GDM1 (cell line): ENCODE measurements around the gene EDN2.

Source experiments
- DNase-seq: peaks from one replicate; lab custom pipeline; 2025; lab: John Stamatoyannopoulos, UW

Gene EDN2

GRCh38 chr1:41517062-41517438 lies 32.6 kb upstream of the EDN2 start:
- DNase-seq, result no peak

GRCh38 chr1:41516168-41517061 lies 31.9 kb upstream of the EDN2 start:
- no peak for DNase-seq

- no peak for DNase-seq
These were observed 31.3 kb upstream of the EDN2 start for GRCh38 chr1:41515778-41516167.

GRCh38 chr1:41515131-41515678 lies 30.7 kb upstream of the EDN2 start:
- DNase-seq, result no peak

GRCh38 chr1:41514381-41514780 lies 29.9 kb upstream of the EDN2 start:
- no peak for DNase-seq

GRCh38 chr1:41513383-41513735 lies 28.9 kb upstream of the EDN2 start:
- DNase-seq, result no peak

- DNase-seq, result no peak
These were observed 28.4 kb upstream of the EDN2 start for GRCh38 chr1:41512701-41513382.

GRCh38 chr1:41511239-41511540 lies 26.7 kb upstream of the EDN2 start:
- no peak for DNase-seq

- DNase-seq, result no peak
These were observed 26.2 kb upstream of the EDN2 start for GRCh38 chr1:41510531-41511238.

GRCh38 chr1:41509270-41509671 lies 24.8 kb upstream of the EDN2 start:
- no peak for DNase-seq

GRCh38 chr1:41508290-41508689 lies 23.8 kb upstream of the EDN2 start:
- DNase-seq, result no peak

GRCh38 chr1:41507836-41508235 lies 23.4 kb upstream of the EDN2 start:
- DNase-seq, result no peak

GRCh38 chr1:41507110-41507720 lies 22.7 kb upstream of the EDN2 start:
- DNase-seq, result no peak

GRCh38 chr1:41504114-41505035 lies 19.9 kb upstream of the EDN2 start:
- no peak for DNase-seq

GRCh38 chr1:41503538-41504113 lies 19.1 kb upstream of the EDN2 start:
- no peak for DNase-seq

- DNase-seq, result no peak
These were observed 18.4 kb upstream of the EDN2 start for GRCh38 chr1:41502912-41503311.

GRCh38 chr1:41501581-41501980 lies 17.1 kb upstream of the EDN2 start:
- no peak for DNase-seq

- DNase-seq, result no peak
These were observed 16.5 kb upstream of the EDN2 start for GRCh38 chr1:41500781-41501518.

GRCh38 chr1:41500378-41500777 lies 15.9 kb upstream of the EDN2 start:
- no peak for DNase-seq

- DNase-seq, result no peak
These were observed 15.1 kb upstream of the EDN2 start for GRCh38 chr1:41499591-41499990.
